ENCODE measurements around the gene GNAI2. TPM values are rescaled to one million over a fixed set of nuclear protein-coding genes. Genes with fewer than 3 reads are reported as not detected.
A peak's percentile ranks its signal among the peaks of the same experiment; 100 is the strongest.
"Not testable (repeated sequence)": the region's sequence is repeated elsewhere in the genome, so short reads cannot be mapped to it uniquely, and the experiment has no call there.

Gene GNAI2
- total RNA-seq, 1 donor from 2014 or later: 237 TPM

GRCh38 chr3:50221411-50222168, 14.4 kb upstream of the GNAI2 start:
- no peak overlapping the region for H3K27ac Mint-ChIP-seq
- intact Hi-C loops (cut with micrococcal nuclease): no loop called here
- no peak overlapping the region for H3K4me3 Mint-ChIP-seq
- H3K36me3 Mint-ChIP-seq (ENCODE audit: low read depth): no peaks in the 10 kb centered on the region
- H3K27me3 Mint-ChIP-seq (ENCODE audit: insufficient read depth): peaks cover 15% of the 10 kb centered on the region
- H3K9me3 Mint-ChIP-seq: no peaks in the 10 kb centered on the region
- H3K4me1 Mint-ChIP-seq (ENCODE audit: low read depth): peaks cover 12% of the 10 kb centered on the region
- no peak for DNase-seq (ENCODE audit: low spot score)

DNA sequence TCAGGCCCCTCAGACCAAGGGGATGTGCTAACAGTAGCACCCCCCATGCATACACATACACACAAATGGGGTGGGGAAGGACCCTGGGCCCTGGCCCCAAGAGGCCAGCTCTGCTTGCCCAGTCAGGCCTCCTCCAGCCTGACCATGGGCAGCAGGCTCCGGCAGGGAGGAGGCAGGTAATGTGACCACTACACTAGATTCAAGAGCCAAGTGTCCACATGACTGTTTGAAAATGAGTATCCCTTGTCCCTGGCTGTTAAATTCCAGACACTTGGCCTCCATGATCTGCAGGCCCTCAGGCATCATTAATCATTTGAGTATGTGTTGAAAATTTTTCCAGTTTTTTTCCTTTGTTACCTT, 13.9 kb upstream of the GNAI2 start:
- DNase-seq (ENCODE audit: low spot score): no peak
- intact Hi-C loops (cut with micrococcal nuclease): no loop called here
- Mint-ChIP-seq H3K27ac (no peak overlapping the region), H3K4me3 (no peak overlapping the region), H3K36me3 (ENCODE audit: low read depth) (no peaks in the 10 kb centered on the region), H3K27me3 (ENCODE audit: insufficient read depth) (peaks cover 15% of the 10 kb centered on the region), H3K9me3 (no peaks in the 10 kb centered on the region), H3K4me1 (ENCODE audit: low read depth) (peaks cover 12% of the 10 kb centered on the region)

DNA sequence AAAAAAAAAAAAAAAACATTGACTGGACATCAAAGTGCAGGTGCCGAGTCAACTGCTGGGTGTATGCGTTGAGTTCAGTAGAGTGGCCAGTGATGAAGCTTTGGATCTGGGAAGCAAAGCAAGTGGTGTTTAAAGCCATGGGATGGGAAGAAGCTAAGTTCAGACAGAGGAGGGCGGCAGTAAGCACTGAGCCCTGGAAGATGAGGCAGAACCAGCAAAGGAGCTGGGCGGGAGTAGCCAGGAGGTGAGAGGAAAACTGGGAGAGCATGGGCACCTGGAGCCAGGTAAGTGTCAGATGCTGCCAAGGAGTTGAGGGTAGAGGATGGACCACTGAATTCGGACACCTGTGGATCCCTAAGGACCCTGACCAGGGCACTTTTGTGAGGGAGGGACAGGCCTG, 11.4 kb upstream of the GNAI2 start:
- H3K4me3 Mint-ChIP-seq: peak overlapping the region; percentile 69

GRCh38 chr3:50226888-50227389, 9.1 kb upstream of the GNAI2 start:
- no peaks in the 10 kb centered on the region for H3K36me3 Mint-ChIP-seq (ENCODE audit: low read depth)

More for the DNA sequence above, 11.4 kb upstream of the GNAI2 start:
- Mint-ChIP-seq H3K4me1 (ENCODE audit: low read depth) (peaks cover 31% of the 10 kb centered on the region), H3K36me3 (ENCODE audit: low read depth) (no peaks in the 10 kb centered on the region), H3K27ac (peak overlapping the region; percentile 75), H3K9me3 (no peaks in the 10 kb centered on the region), H3K27me3 (ENCODE audit: insufficient read depth) (peaks cover 13% of the 10 kb centered on the region)
- DNase-seq (ENCODE audit: low spot score): no peak
- intact Hi-C loops (cut with micrococcal nuclease): no loop called here

DNA sequence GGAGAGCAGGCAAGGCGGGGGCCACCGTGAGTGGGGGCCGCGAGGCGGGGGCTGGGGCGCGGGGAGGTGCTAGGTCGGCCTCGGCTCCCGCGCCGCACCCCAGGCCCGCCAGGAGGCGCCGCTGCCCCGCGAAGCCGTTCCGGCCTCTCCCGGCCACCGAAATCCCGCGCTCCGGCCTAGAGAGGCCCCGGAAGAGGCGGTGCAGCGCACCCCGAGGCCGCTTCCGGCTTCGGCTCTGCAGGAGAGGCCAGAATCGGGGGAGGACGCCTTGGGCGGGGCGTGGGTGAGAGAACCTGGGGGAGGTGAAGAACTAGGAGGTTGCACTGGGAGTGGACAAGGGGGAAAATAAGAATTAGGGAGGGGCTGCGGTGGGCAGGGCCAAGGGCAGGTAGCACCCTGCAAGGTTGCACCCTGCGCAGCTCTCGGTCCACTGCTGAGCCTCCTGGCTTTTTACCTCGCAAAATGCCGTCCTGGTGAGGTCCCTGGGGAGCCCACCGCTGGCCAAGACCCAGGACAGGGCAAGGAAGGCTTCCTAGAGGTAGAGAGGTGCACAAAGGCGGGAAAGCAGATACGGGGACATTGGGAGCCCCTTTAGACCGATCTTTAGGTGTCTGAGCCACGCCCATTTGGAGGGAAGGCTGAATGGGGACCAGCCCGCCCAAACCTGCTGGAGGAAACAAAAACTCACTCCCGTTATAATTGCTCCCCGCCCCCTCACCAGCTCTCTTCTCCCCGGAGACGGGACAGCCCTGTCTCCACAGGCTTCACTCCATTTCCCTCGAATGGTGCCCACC, 8.4 kb upstream of the GNAI2 start:
- H3K27me3 Mint-ChIP-seq (ENCODE audit: insufficient read depth): peaks cover 13% of the 10 kb centered on the region
- intact Hi-C loops (cut with micrococcal nuclease): loop anchor here (1.0 kb wide), 6 partner anchors 8 to 72 kb away; partner anchors contain the start of genes HYAL3, IFRD2 and NAA80
- H3K4me1 Mint-ChIP-seq (ENCODE audit: low read depth): peaks cover 34% of the 10 kb centered on the region
- H3K27ac Mint-ChIP-seq: peak overlapping the region; percentile 90
- H3K36me3 Mint-ChIP-seq (ENCODE audit: low read depth): no peaks in the 10 kb centered on the region
- peak; percentile 91 for DNase-seq (ENCODE audit: low spot score)
- H3K9me3 Mint-ChIP-seq: no peaks in the 10 kb centered on the region
- peak overlapping the region; percentile 90 for H3K4me3 Mint-ChIP-seq

More at GRCh38 chr3:50226888-50227389, 9.1 kb upstream of the GNAI2 start:
- H3K27ac Mint-ChIP-seq: peak overlapping the region; percentile 89
- peak overlapping the region; percentile 90 for H3K4me3 Mint-ChIP-seq
- peaks cover 34% of the 10 kb centered on the region for H3K4me1 Mint-ChIP-seq (ENCODE audit: low read depth)
- no peaks in the 10 kb centered on the region for H3K9me3 Mint-ChIP-seq
- intact Hi-C loops (cut with micrococcal nuclease): loop anchor here (1.0 kb wide), 8 partner anchors 8 to 106 kb away; partner anchors contain the start of genes HYAL3, IFRD2 and NAA80
- H3K27me3 Mint-ChIP-seq (ENCODE audit: insufficient read depth): peaks cover 13% of the 10 kb centered on the region
- DNase-seq (ENCODE audit: low spot score): no peak

- intact Hi-C loops (cut with micrococcal nuclease); H3K36me3 Mint-ChIP-seq (ENCODE audit: low read depth); DNase-seq (ENCODE audit: low spot score); H3K9me3 Mint-ChIP-seq: not testable (repeated sequence)
- Mint-ChIP-seq H3K4me1 (ENCODE audit: low read depth) (peaks cover 34% of the 10 kb centered on the region), H3K4me3 (peak overlapping the region; percentile 89), H3K27me3 (ENCODE audit: insufficient read depth) (peaks cover 11% of the 10 kb centered on the region), H3K27ac (peak overlapping the region; percentile 90)
These were observed 7.7 kb upstream of the GNAI2 start for GRCh38 chr3:50228184-50228763.

- no peak for DNase-seq (ENCODE audit: low spot score)
- intact Hi-C loops (cut with micrococcal nuclease): no loop called here
- H3K9me3 Mint-ChIP-seq: no peaks in the 10 kb centered on the region
- H3K4me3 Mint-ChIP-seq: peak overlapping the region; percentile 7
- no peak overlapping the region for H3K27ac Mint-ChIP-seq
- peaks cover 4% of the 10 kb centered on the region for H3K27me3 Mint-ChIP-seq (ENCODE audit: insufficient read depth)
- no peaks in the 10 kb centered on the region for H3K36me3 Mint-ChIP-seq (ENCODE audit: low read depth)
- peaks cover 34% of the 10 kb centered on the region for H3K4me1 Mint-ChIP-seq (ENCODE audit: low read depth)
These were observed 6.5 kb upstream of the GNAI2 start for GRCh38 chr3:50229490-50229889.

DNA sequence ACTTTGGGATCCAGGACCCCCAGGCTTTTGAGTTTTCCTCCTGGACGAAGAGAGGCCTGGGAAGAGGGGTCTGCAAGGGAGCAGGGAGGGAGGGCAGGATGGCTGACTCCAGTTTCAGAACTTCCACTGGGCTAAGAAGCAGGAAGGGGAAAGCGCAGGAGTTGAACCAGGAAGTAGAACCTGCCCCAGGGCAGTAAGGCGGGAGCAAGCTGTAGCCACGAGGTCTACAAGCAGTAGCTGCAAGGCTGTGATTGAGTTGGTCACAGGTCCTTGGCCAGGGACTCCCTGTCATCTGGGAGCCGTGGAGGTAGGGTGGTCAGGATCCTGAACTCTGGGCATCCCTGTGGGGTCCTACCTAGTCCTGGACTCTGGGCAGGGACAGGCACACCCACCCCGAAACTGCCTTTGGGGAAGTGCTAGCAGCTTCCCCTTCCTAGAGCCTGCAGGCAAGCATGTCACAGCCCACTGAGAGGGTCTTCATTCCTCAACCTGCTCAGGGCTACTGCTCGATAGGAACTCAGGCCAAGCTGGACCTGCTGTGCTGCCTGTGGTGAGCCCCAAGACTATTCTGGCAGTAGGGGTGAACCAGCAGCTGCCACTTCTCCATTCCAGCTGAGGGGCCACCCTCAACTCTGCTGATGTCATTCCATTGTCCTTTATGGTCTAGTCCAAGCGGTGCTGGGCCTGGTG, 5.8 kb upstream of the GNAI2 start:
- DNase-seq (ENCODE audit: low spot score): no peak
- H3K4me1 Mint-ChIP-seq (ENCODE audit: low read depth): peaks cover 34% of the 10 kb centered on the region
- H3K36me3 Mint-ChIP-seq (ENCODE audit: low read depth): no peaks in the 10 kb centered on the region
- no peak overlapping the region for H3K4me3 Mint-ChIP-seq
- no peaks in the 10 kb centered on the region for H3K9me3 Mint-ChIP-seq
- no peak overlapping the region for H3K27ac Mint-ChIP-seq
- no peaks in the 10 kb centered on the region for H3K27me3 Mint-ChIP-seq (ENCODE audit: insufficient read depth)
- intact Hi-C loops (cut with micrococcal nuclease): no loop called here

GRCh38 chr3:50230794-50231125, 5.2 kb upstream of the GNAI2 start:
- Mint-ChIP-seq H3K27ac (no peak overlapping the region), H3K27me3 (ENCODE audit: insufficient read depth) (no peaks in the 10 kb centered on the region), H3K36me3 (ENCODE audit: low read depth) (no peaks in the 10 kb centered on the region), H3K9me3 (no peaks in the 10 kb centered on the region), H3K4me1 (ENCODE audit: low read depth) (peaks cover 33% of the 10 kb centered on the region), H3K4me3 (no peak overlapping the region)
- intact Hi-C loops (cut with micrococcal nuclease): no loop called here
- no peak for DNase-seq (ENCODE audit: low spot score)

GRCh38 chr3:50231581-50231980, 4.4 kb upstream of the GNAI2 start:
- Mint-ChIP-seq H3K27me3 (ENCODE audit: insufficient read depth) (no peaks in the 10 kb centered on the region), H3K4me3 (no peak overlapping the region), H3K9me3 (no peaks in the 10 kb centered on the region), H3K36me3 (ENCODE audit: low read depth) (no peaks in the 10 kb centered on the region), H3K27ac (no peak overlapping the region), H3K4me1 (ENCODE audit: low read depth) (peaks cover 27% of the 10 kb centered on the region)
- DNase-seq (ENCODE audit: low spot score): no peak
- intact Hi-C loops (cut with micrococcal nuclease): no loop called here

DNA sequence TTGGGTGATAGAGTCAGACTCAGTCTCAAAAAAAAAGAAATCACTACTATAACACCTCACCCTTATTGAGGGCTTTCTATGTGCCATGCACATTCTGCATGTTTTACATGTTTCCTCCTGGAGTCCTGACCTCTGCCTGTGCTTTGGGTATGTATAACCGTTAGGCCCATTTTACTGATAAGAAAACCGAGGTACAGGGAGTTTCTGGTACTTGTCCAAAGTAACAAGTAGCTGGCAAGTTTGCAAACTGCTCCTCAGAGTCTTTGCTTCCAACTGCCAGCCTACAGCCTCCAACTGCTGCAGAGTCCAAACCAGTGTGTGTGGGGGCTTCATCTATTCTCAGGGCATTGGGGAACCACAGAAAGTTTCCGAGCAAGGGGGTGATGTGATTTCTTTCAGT, 3.7 kb upstream of the GNAI2 start:
- H3K27ac Mint-ChIP-seq: no peak overlapping the region
- intact Hi-C loops (cut with micrococcal nuclease): no loop called here

DNA sequence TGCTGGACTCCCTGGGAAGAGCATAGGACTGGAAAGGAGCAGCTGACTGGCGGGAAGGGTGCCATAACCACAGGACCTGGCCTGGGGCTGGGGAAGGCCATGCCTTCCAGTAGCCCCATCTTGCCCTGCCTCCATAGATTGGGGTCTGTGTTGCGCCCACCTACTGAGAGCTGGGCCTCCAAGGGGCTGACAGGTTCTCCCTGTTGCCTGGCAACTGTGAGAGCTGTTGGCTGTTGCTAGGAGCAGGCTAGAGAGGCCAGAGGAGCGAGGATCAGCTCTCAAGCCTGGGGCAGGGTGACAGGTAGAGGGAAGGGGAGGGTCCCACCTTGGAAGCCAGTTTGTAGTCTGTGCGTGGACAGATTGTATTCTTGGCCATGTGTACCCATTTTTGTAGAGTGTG, 2.8 kb upstream of the GNAI2 start:
- Mint-ChIP-seq H3K27ac (no peak overlapping the region), H3K27me3 (ENCODE audit: insufficient read depth) (no peaks in the 10 kb centered on the region)

More for the DNA sequence above, 3.7 kb upstream of the GNAI2 start:
- H3K9me3 Mint-ChIP-seq: no peaks in the 10 kb centered on the region
- H3K4me3 Mint-ChIP-seq: no peak overlapping the region
- no peak for DNase-seq (ENCODE audit: low spot score)
- no peaks in the 10 kb centered on the region for H3K27me3 Mint-ChIP-seq (ENCODE audit: insufficient read depth)
- peaks cover 1% of the 10 kb centered on the region for H3K36me3 Mint-ChIP-seq (ENCODE audit: low read depth)
- H3K4me1 Mint-ChIP-seq (ENCODE audit: low read depth): peaks cover 27% of the 10 kb centered on the region

More for the DNA sequence above, 2.8 kb upstream of the GNAI2 start:
- no peak for DNase-seq (ENCODE audit: low spot score)
- no peak overlapping the region for H3K4me3 Mint-ChIP-seq
- peaks cover 23% of the 10 kb centered on the region for H3K4me1 Mint-ChIP-seq (ENCODE audit: low read depth)
- H3K9me3 Mint-ChIP-seq: no peaks in the 10 kb centered on the region
- peaks cover 4% of the 10 kb centered on the region for H3K36me3 Mint-ChIP-seq (ENCODE audit: low read depth)
- intact Hi-C loops (cut with micrococcal nuclease): no loop called here

Measured in activated T-helper 1 cell treated with anti-CD3 and anti-CD28 coated beads, Interleukin-12 subunit alpha, Interleukin-12 subunit beta, Interleukin-2, Interleukin-4 antibody, amounts not matched to agents 30 ng/mL and 10 ng/mL and 1 ng/mL, durations not matched to agents 14 hours and 24 hours and 36 hours (primary cell).